Activated CD8-positive, alpha-beta memory T cell treated with anti-CD3 and anti-CD28 coated beads for 4 hours (primary cell): Measurements from ENCODE around the gene GFM1.

Experiments
- DNase-seq, 2 donors: peaks; one replicate each; pipeline ENCODE4 v3.0.0-alpha.2; 2020; ENCODE audit warnings: low read depth in 2 of 2

The GFM1 gene

GRCh38 chr3:158727206-158728060 is 83.1 kb downstream of the GFM1 start:
- DNase-seq = no peak

GRCh38 chr3:158728061-158728377 is 83.7 kb downstream of the GFM1 start:
- DNase-seq = no peak

GRCh38 chr3:158728851-158729250 is 84.5 kb downstream of the GFM1 start:
- DNase-seq = no peak

GRCh38 chr3:158731486-158731885 is 87.2 kb downstream of the GFM1 start:
- no peak for DNase-seq

- DNase-seq = peak in 1 of 2 donors; percentile 3
Measured at GRCh38 chr3:158731938-158732855, 87.9 kb downstream of the GFM1 start, which contains the start of gene RARRES1. Gene RARRES1, minus strand, starts transcription at chr3:158732457. Its CDS starts 42 bp downstream, at chr3:158732415.

- DNase-seq = no peak
Measured at GRCh38 chr3:158732856-158733200, 88.5 kb downstream of the GFM1 start.

GRCh38 chr3:158733656-158734055 is 89.3 kb downstream of the GFM1 start:
- no peak for DNase-seq

GRCh38 chr3:158735296-158736033 is 91.1 kb downstream of the GFM1 start:
- DNase-seq = no peak

- no peak for DNase-seq
Measured at GRCh38 chr3:158737410-158737809, 93.1 kb downstream of the GFM1 start.

- DNase-seq = no peak
Measured at GRCh38 chr3:158737976-158738615, 93.8 kb downstream of the GFM1 start.

GRCh38 chr3:158738653-158739052 is 94.3 kb downstream of the GFM1 start:
- DNase-seq = no peak

GRCh38 chr3:158739078-158739477 is 94.8 kb downstream of the GFM1 start:
- DNase-seq = no peak

- DNase-seq = no peak
Measured at GRCh38 chr3:158739661-158740060, 95.3 kb downstream of the GFM1 start.
